Endodermal cell (in vitro differentiated cells): Measurements from ENCODE around the gene NPSR1. TPM values are rescaled to one million over a fixed set of nuclear protein-coding genes. Genes with fewer than 3 reads are reported as not detected.

Source experiments
- DNase-seq: peaks from one replicate; pipeline ENCODE4 v3.0.0-alpha.2; 2017
- H3K27ac ChIP-seq: 2 replicates; pipeline ENCODE4 v1.5.1; 2013; ENCODE audit warnings: mild to moderate bottlenecking, low read depth, low read length, moderate library complexity
- H3K27me3 ChIP-seq: 2 replicates; pipeline ENCODE4 v1.6.1; 2013; ENCODE audit warnings: mild to moderate bottlenecking, low read length, moderate library complexity; ENCODE audit not compliant: insufficient read depth, control insufficient read depth, poor library complexity, severe bottlenecking
- H3K36me3 ChIP-seq: 2 replicates; pipeline ENCODE4 v1.7.0; 2013; ENCODE audit warnings: mild to moderate bottlenecking, low read length, moderate library complexity; ENCODE audit not compliant: control insufficient read depth, insufficient read depth
- H3K4me1 ChIP-seq: one replicate; pipeline ENCODE4 v1.7.0; 2013; ENCODE audit warnings: low read length; ENCODE audit not compliant: control insufficient read depth, insufficient read depth
- H3K4me3 ChIP-seq: 2 replicates; pipeline ENCODE4 v1.5.1; 2013; ENCODE audit warnings: mild to moderate bottlenecking, low read length, moderate library complexity
- H3K9ac ChIP-seq: 2 replicates; pipeline ENCODE4 v1.6.1; 2013; ENCODE audit warnings: mild to moderate bottlenecking, low read length, moderate library complexity; ENCODE audit not compliant: poor library complexity, severe bottlenecking; ENCODE audit errors: extremely low read depth
- H3K9me3 ChIP-seq: 2 replicates; pipeline ENCODE4 v1.6.1; 2013; ENCODE audit warnings: mild to moderate bottlenecking, low read length, moderate library complexity; ENCODE audit not compliant: control insufficient read depth
- H3K27ac Mint-ChIP-seq: 2 replicates; pipeline ENCODE4 v1.8.0; 2020; ENCODE audit warnings: mixed read lengths
- H3K27me3 Mint-ChIP-seq: 2 replicates; pipeline ENCODE4 v1.8.0; 2021; ENCODE audit warnings: mild to moderate bottlenecking, mixed read lengths; ENCODE audit not compliant: insufficient read depth
- H3K36me3 Mint-ChIP-seq: 2 replicates; pipeline ENCODE4 v1.8.0; 2020; ENCODE audit warnings: low read depth, mixed read lengths
- H3K4me1 Mint-ChIP-seq: 2 replicates; pipeline ENCODE4 v1.8.0; 2020; ENCODE audit warnings: mixed read lengths
- H3K4me3 Mint-ChIP-seq: 2 replicates; pipeline ENCODE4 v1.8.0; 2020; ENCODE audit warnings: mild to moderate bottlenecking, moderate library complexity, mixed read lengths
- H3K9me3 Mint-ChIP-seq: 2 replicates; pipeline ENCODE4 v1.8.0; 2020; ENCODE audit warnings: mild to moderate bottlenecking, mixed read lengths
- WGBS, 2 experiments: methylation state at CpG; one replicate each; pipeline versions ENCODE4 v1.1.5 to v1.1.7; 2013; ENCODE audit warnings: missing lambda C conversion rate in 2 of 2, mixed read lengths in 1 of 2; ENCODE audit not compliant: insufficient coverage in 1 of 2, insufficient read length in 1 of 2; 5-methylcytosine and 5-hydroxymethylcytosine counted together
- total RNA-seq, 2 donors: library from RNA; stranded (reverse); fragmentation: NEBNext Ultra II Directional in 1 of 2; extraction: Animal tissue kit (Norgen Biotek cat#: 25700) in 1 of 2; gene quantifications; 2 replicates in 1 of 2; 3 replicates in 1 of 2; pipeline ENCODE4 v1.2.1, GENCODE V29; 2021
- TF ChIP-seq, protein P1 (sequence below): fragments of 200-600 bp; sonication (generic); conservative IDR thresholded peaks from 2 replicates; pipeline ENCODE4 v1.5.0; 2021; ENCODE audit warnings: antibody characterized with exemption, mild to moderate bottlenecking

The NPSR1 gene
- total RNA-seq, 2 donors from 2014 or later = not detected

DNA sequence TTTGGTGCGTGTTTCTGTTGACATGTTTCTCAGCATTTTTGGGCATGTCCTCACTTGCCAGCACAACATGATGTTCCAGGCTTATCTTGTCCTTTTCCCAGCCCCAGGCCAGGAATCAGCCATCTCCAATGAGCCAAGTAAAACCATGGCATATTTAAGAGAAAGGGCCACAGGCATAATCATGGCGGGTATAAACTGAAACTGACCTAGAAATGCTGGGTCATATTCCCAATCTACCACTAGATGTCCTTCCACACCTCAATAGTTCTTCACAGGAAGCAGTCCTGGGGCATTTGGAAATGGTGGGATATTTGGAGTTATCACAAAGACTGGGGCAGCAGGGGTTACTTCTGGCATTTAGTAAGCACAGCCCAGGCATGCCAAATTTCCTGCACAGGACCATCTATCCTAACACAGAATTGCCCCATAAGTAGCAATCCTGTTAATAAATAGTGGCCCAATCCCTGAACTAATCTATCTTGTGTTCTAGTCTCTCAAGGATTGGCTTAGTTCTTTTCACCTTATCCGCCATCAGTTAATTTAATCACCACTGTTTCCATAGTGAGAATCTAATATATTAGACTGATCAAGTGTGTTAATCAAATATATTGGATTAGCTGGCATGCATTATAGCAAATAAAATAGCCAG, 101.6 kb downstream of the NPSR1 start:
- peak; percentile 59 for DNase-seq
- no peaks in the 10 kb centered on the region for H3K36me3 ChIP-seq
- no peaks in the 10 kb centered on the region for H3K27me3 ChIP-seq
- Mint-ChIP-seq H3K9me3 (no peaks in the 10 kb centered on the region), H3K27me3 (peaks cover 4% of the 10 kb centered on the region), H3K4me1 (peaks cover 30% of the 10 kb centered on the region), H3K4me3 (no peak overlapping the region), H3K36me3 (no peaks in the 10 kb centered on the region), H3K27ac (no peak overlapping the region)
- no peaks in the 10 kb centered on the region for H3K9me3 ChIP-seq
- peaks cover 13% of the 10 kb centered on the region for H3K4me1 ChIP-seq
- H3K4me3 ChIP-seq = no peak overlapping the region
- no peak overlapping the region for H3K27ac ChIP-seq
- H3K9ac ChIP-seq = no peak overlapping the region
- TF ChIP-seq, protein P1, sequence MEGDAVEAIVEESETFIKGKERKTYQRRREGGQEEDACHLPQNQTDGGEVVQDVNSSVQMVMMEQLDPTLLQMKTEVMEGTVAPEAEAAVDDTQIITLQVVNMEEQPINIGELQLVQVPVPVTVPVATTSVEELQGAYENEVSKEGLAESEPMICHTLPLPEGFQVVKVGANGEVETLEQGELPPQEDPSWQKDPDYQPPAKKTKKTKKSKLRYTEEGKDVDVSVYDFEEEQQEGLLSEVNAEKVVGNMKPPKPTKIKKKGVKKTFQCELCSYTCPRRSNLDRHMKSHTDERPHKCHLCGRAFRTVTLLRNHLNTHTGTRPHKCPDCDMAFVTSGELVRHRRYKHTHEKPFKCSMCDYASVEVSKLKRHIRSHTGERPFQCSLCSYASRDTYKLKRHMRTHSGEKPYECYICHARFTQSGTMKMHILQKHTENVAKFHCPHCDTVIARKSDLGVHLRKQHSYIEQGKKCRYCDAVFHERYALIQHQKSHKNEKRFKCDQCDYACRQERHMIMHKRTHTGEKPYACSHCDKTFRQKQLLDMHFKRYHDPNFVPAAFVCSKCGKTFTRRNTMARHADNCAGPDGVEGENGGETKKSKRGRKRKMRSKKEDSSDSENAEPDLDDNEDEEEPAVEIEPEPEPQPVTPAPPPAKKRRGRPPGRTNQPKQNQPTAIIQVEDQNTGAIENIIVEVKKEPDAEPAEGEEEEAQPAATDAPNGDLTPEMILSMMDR = peak; percentile 84
- 78 to 80% methylated on average over 2 to 3 of the region's 3 CpGs for WGBS, 2 experiments

DNA sequence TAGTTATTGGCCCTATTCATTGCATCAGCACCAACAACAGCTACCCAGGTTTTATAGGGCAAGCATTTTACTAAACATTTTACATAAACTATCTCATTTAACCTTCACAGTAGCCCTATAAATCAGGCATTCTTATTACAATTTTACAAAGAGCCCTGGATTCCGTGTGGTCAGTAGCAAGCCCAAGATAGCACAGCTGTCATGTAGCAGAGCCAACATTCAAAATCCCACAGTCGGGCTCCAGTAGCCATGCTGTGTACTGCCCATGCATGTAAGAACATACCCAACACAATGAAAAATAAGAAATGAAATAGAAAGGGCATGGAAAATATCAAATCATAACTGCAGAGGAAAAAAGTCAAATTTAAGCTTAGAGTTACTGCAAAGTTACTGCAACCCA, 102.3 kb downstream of the NPSR1 start:
- Histone ChIP-seq H3K36me3 (no peaks in the 10 kb centered on the region), H3K4me3 (no peak overlapping the region), H3K9me3 (no peaks in the 10 kb centered on the region), H3K9ac (no peak overlapping the region), H3K27ac (no peak overlapping the region), H3K4me1 (peaks cover 9% of the 10 kb centered on the region), H3K27me3 (no peaks in the 10 kb centered on the region)
- Mint-ChIP-seq H3K4me1 (peaks cover 26% of the 10 kb centered on the region), H3K27me3 (peaks cover 4% of the 10 kb centered on the region), H3K9me3 (no peaks in the 10 kb centered on the region), H3K4me3 (no peak overlapping the region), H3K36me3 (no peaks in the 10 kb centered on the region), H3K27ac (no peak overlapping the region)
- DNase-seq = no peak
- 94 to 100% methylated on average over 1 to 2 of the region's 2 CpGs for WGBS, 2 experiments
- TF ChIP-seq, protein P1 = no peak

DNA sequence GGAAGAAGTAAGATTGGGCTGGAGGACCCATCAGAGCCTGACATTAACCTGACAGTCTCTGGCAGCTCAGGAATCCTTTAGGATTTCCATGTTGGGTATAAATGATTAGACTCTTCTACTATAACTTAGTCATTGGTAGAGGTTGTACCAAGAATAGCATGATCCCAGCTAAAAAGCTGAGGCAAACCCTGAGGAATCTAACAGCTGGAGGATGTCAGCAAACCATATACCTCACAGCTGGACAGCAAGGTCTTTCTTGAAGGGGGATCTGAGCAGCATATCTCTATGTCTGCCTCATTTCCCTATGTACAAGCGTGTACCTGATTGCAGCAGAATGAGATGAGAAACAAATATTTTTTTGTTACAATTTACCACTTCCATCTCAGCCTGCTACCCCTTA, 103.2 kb downstream of the NPSR1 start:
- no peaks in the 10 kb centered on the region for H3K9me3 ChIP-seq
- TF ChIP-seq, protein P1 = no peak
- no peaks in the 10 kb centered on the region for H3K27me3 ChIP-seq
- H3K27ac ChIP-seq = no peak overlapping the region
- peaks cover 1% of the 10 kb centered on the region for H3K4me1 ChIP-seq
- Mint-ChIP-seq H3K4me1 (peaks cover 16% of the 10 kb centered on the region), H3K4me3 (no peak overlapping the region), H3K27me3 (peaks cover 4% of the 10 kb centered on the region), H3K36me3 (no peaks in the 10 kb centered on the region), H3K27ac (no peak overlapping the region), H3K9me3 (no peaks in the 10 kb centered on the region)
- H3K36me3 ChIP-seq = no peaks in the 10 kb centered on the region
- 100% methylated on average over 1 of the region's 1 CpG; no CpG with 5 or more reads in 1 of the 2 experiments for WGBS, 2 experiments
- no peak overlapping the region for H3K9ac ChIP-seq
- H3K4me3 ChIP-seq = no peak overlapping the region
- no peak for DNase-seq
